ENCODE results near the gene AUH. TPM values are rescaled to one million over a fixed set of nuclear protein-coding genes. Genes with fewer than 3 reads are reported as not detected.

AUH gene
- total RNA-seq, 2 donors from 2014 or later = 23.0 to 23.5 TPM

DNA sequence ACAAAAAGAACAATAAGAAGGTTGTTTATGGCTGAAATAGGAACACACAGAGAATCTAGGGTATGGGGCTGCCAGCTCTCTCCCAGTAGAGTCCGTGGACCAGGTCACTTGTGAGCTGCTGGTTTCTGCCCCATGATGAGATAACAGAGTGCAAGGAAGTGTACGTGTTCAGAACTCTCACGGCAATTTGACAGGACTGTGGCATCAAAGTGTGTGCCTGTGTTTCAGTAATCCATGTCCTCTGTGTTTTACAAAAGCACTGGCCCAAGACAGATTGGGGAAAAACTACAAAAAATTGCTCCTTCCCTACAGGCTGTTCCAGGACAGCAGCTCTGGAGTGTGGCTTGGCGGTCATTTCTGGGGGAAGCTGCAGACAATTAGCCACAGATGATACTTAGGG is 184.6 kb downstream of the AUH start:
- H3K9me3 Mint-ChIP-seq = peaks cover 3% of the 10 kb centered on the region
- H3K36me3 Mint-ChIP-seq (ENCODE audit: low read depth) = no peaks in the 10 kb centered on the region
- H3K4me3 Mint-ChIP-seq = no peak overlapping the region
- WGBS, 2 experiments (ENCODE audit: insufficient coverage in 1 of 2, insufficient read length in 1 of 2) = 92 to 97% methylated on average over 3 to 4 of the region's 4 CpGs
- H3K27ac Mint-ChIP-seq = no peak overlapping the region
- Histone ChIP-seq H3K4me1 (ENCODE audit: control insufficient read depth, insufficient read depth, low read length) (no peaks in the 10 kb centered on the region), H3K4me3 (ENCODE audit: low read length) (no peak overlapping the region), H3K9ac (ENCODE audit: extremely low read depth, low read length, poor library complexity, severe bottlenecking) (no peak overlapping the region), H3K36me3 (ENCODE audit: control insufficient read depth, insufficient read depth, low read length) (no peaks in the 10 kb centered on the region), H3K9me3 (ENCODE audit: control insufficient read depth, low read length) (no peaks in the 10 kb centered on the region), H3K27me3 (ENCODE audit: control insufficient read depth, insufficient read depth, low read length, poor library complexity, severe bottlenecking) (no peaks in the 10 kb centered on the region), H3K27ac (ENCODE audit: low read depth, low read length) (no peak overlapping the region)
- peaks cover 3% of the 10 kb centered on the region for H3K27me3 Mint-ChIP-seq (ENCODE audit: insufficient read depth)
- H3K4me1 Mint-ChIP-seq = no peaks in the 10 kb centered on the region
- TF ChIP-seq, protein P1, sequence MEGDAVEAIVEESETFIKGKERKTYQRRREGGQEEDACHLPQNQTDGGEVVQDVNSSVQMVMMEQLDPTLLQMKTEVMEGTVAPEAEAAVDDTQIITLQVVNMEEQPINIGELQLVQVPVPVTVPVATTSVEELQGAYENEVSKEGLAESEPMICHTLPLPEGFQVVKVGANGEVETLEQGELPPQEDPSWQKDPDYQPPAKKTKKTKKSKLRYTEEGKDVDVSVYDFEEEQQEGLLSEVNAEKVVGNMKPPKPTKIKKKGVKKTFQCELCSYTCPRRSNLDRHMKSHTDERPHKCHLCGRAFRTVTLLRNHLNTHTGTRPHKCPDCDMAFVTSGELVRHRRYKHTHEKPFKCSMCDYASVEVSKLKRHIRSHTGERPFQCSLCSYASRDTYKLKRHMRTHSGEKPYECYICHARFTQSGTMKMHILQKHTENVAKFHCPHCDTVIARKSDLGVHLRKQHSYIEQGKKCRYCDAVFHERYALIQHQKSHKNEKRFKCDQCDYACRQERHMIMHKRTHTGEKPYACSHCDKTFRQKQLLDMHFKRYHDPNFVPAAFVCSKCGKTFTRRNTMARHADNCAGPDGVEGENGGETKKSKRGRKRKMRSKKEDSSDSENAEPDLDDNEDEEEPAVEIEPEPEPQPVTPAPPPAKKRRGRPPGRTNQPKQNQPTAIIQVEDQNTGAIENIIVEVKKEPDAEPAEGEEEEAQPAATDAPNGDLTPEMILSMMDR (conservative IDR thresholded peaks at IDR 0.05) = no peak
- no peak for DNase-seq

DNA sequence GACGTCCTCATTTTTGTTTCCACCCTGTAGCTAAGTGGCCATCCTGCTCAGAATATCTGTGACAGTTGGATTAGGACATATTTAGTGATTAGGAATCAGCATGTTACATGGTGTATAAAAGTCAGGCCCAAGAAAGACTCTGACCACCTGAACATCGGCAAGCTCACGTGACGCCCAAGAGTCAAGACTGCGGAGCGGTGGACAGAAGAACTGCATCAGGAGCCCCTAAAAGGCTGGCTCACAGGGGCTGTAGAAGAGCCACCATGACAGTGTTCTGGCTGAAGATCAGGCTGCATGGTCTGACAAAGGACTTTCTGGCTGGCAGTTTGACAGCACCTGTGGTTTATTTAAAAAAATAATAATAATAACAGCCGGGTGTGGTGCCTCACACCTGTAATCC is 185.3 kb downstream of the AUH start:
- peaks cover 4% of the 10 kb centered on the region for H3K9me3 ChIP-seq (ENCODE audit: control insufficient read depth, low read length)
- H3K4me3 Mint-ChIP-seq = no peak overlapping the region
- H3K9me3 Mint-ChIP-seq = peaks cover 9% of the 10 kb centered on the region
- H3K36me3 Mint-ChIP-seq (ENCODE audit: low read depth) = no peaks in the 10 kb centered on the region
- peaks cover 4% of the 10 kb centered on the region for H3K27me3 Mint-ChIP-seq (ENCODE audit: insufficient read depth)
- 96 to 98% methylated on average over 6 to 7 of the region's 7 CpGs for WGBS, 2 experiments (ENCODE audit: insufficient coverage in 1 of 2, insufficient read length in 1 of 2)
- H3K27me3 ChIP-seq (ENCODE audit: control insufficient read depth, insufficient read depth, low read length, poor library complexity, severe bottlenecking) = no peaks in the 10 kb centered on the region
- H3K27ac ChIP-seq (ENCODE audit: low read depth, low read length) = no peak overlapping the region
- no peak overlapping the region for H3K27ac Mint-ChIP-seq
- H3K36me3 ChIP-seq (ENCODE audit: control insufficient read depth, insufficient read depth, low read length) = no peaks in the 10 kb centered on the region
- H3K4me1 Mint-ChIP-seq = no peaks in the 10 kb centered on the region
- DNase-seq = peak; percentile 16
- no peaks in the 10 kb centered on the region for H3K4me1 ChIP-seq (ENCODE audit: control insufficient read depth, insufficient read depth, low read length)
- no peak overlapping the region for H3K9ac ChIP-seq (ENCODE audit: extremely low read depth, low read length, poor library complexity, severe bottlenecking)
- no peak overlapping the region for H3K4me3 ChIP-seq (ENCODE audit: low read length)
- TF ChIP-seq, protein P1 (conservative IDR thresholded peaks at IDR 0.05) = no peak

DNA sequence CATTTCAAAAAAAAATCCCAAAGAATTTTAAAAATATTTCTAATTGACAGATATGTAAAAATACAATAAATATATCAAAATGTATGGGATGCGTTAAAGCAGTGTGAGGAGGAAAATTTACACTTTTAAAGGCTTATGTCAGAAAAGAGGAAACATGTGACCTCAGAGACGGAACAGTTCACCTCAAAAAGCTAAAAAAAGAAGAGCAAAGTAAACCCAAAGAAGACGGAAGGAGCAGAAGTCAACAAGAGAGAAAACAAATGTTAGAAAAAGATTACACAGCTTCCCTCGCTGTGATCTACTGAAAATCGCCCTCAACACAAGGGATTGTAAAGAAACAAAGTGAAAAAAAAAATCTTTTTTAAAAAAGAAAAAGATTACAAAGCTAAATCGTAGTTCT is 186.9 kb downstream of the AUH start:
- H3K4me3 ChIP-seq (ENCODE audit: low read length) = no peak overlapping the region
- Mint-ChIP-seq H3K4me3 (no peak overlapping the region), H3K27me3 (ENCODE audit: insufficient read depth) (peaks cover 4% of the 10 kb centered on the region), H3K27ac (no peak overlapping the region), H3K9me3 (peaks cover 20% of the 10 kb centered on the region), H3K36me3 (ENCODE audit: low read depth) (no peaks in the 10 kb centered on the region), H3K4me1 (no peaks in the 10 kb centered on the region)
- no peaks in the 10 kb centered on the region for H3K27me3 ChIP-seq (ENCODE audit: control insufficient read depth, insufficient read depth, low read length, poor library complexity, severe bottlenecking)
- no peak overlapping the region for H3K27ac ChIP-seq (ENCODE audit: low read depth, low read length)
- H3K4me1 ChIP-seq (ENCODE audit: control insufficient read depth, insufficient read depth, low read length) = no peaks in the 10 kb centered on the region
- 91 to 93% methylated on average over 4 to 5 of the region's 6 CpGs for WGBS, 2 experiments (ENCODE audit: insufficient coverage in 1 of 2, insufficient read length in 1 of 2)
- H3K9ac ChIP-seq (ENCODE audit: extremely low read depth, low read length, poor library complexity, severe bottlenecking) = no peak overlapping the region
- no peak for DNase-seq
- H3K9me3 ChIP-seq (ENCODE audit: control insufficient read depth, low read length) = peaks cover 18% of the 10 kb centered on the region
- TF ChIP-seq, protein P1 (conservative IDR thresholded peaks at IDR 0.05) = no peak
- no peaks in the 10 kb centered on the region for H3K36me3 ChIP-seq (ENCODE audit: control insufficient read depth, insufficient read depth, low read length)

Measured in endodermal cell (in vitro differentiated cells).